ENCODE results near the gene ZSCAN5A.
"Not testable (repeated sequence)": the region's sequence is repeated elsewhere in the genome, so short reads cannot be mapped to it uniquely, and the experiment has no call there.

The ZSCAN5A gene

DNA sequence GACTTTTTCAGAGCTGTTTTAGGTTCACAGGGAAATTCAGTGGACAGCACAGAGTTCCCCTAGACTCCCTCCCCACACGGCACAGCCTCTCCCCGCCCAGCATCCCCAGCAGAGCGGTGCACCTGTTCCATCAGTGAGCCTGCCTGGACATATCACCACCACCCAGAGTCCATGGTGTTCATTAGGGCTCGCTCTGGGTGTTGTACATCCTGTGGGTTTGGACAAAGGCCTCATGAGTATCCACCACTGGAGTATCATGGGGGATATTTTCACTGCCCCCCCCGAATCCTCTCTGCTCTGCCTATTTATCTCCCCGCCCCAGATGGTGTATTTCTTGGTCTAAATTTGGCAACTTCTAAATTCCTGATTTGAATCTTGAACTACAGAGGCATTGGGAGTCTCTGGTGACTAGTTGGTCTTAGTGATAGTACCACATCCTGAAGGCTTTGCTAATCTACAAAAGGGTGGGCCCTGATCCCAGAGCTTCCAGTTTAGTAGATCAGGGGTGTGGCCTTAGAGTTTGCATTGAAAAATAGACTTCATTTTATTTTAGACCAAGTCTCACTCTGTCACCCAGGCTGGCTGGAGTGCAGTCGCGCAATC is 65.8 kb downstream of the ZSCAN5A start:
- not testable (repeated sequence) for H3K4ac ChIP-seq (ENCODE audit: low read length); H3K27me3 ChIP-seq (ENCODE audit: control insufficient read depth in 3 of 3, insufficient read depth in 3 of 3, low read depth in 1 of 3, low read length in 3 of 3); H3K4me1 ChIP-seq (ENCODE audit: control insufficient read depth in 2 of 2, insufficient read depth in 1 of 2, low read depth in 1 of 2, low read length in 2 of 2); H3K27ac ChIP-seq (replicated peaks; ENCODE audit: low read length); H3K18ac ChIP-seq (ENCODE audit: low read length); DNase-seq (ENCODE audit: low spot score); H2AK5ac ChIP-seq (ENCODE audit: low read depth, low read length); H2AFZ ChIP-seq (ENCODE audit: low read length); H3K79me1 ChIP-seq (ENCODE audit: low read depth, low read length); H3K23ac ChIP-seq (ENCODE audit: low read depth, low read length, poor library complexity); H4K91ac ChIP-seq (ENCODE audit: low read depth, low read length, poor library complexity); H2BK120ac ChIP-seq (ENCODE audit: low read depth, low read length); H3K4me3 ChIP-seq (ENCODE audit: low read length in 2 of 2); H3K14ac ChIP-seq (ENCODE audit: low read length); H4K8ac ChIP-seq (ENCODE audit: low read depth, low read length); H2BK5ac ChIP-seq (ENCODE audit: low read length); H2BK12ac ChIP-seq (ENCODE audit: low read length); H3K36me3 ChIP-seq (replicated peaks in 1 of 2; ENCODE audit: control insufficient read depth in 2 of 2, insufficient read depth in 2 of 2, low read length in 2 of 2); H3K4me2 ChIP-seq (ENCODE audit: insufficient read depth, low read length, poor library complexity, severe bottlenecking); H3K9ac ChIP-seq (ENCODE audit: low read depth, low read length, poor library complexity)
- Histone ChIP-seq H2BK15ac (ENCODE audit: low read length) (peak overlapping the region; percentile 4), H3K9me3 (replicated peaks in 1 of 2; ENCODE audit: control insufficient read depth in 2 of 2, insufficient read depth in 1 of 2, low read depth in 1 of 2, low read length in 2 of 2) (peaks cover 2 to 12% of the 10 kb centered on the region in 2 donors)
- WGBS, 2 donors (ENCODE audit: extremely low coverage in 2 of 2, insufficient read length in 2 of 2, insufficient replicate concordance in 1 of 2) = no CpG with 5 or more reads among the region's 8 CpGs

GRCh38 chr19:56245764-56246163 is 68.9 kb downstream of the ZSCAN5A start:
- H3K9ac ChIP-seq (ENCODE audit: low read depth, low read length, poor library complexity); H3K23ac ChIP-seq (ENCODE audit: low read depth, low read length, poor library complexity); H3K4me1 ChIP-seq (ENCODE audit: control insufficient read depth in 2 of 2, insufficient read depth in 1 of 2, low read depth in 1 of 2, low read length in 2 of 2); H2BK120ac ChIP-seq (ENCODE audit: low read depth, low read length); H4K8ac ChIP-seq (ENCODE audit: low read depth, low read length); H3K14ac ChIP-seq (ENCODE audit: low read length); H3K4me2 ChIP-seq (ENCODE audit: insufficient read depth, low read length, poor library complexity, severe bottlenecking); H2BK5ac ChIP-seq (ENCODE audit: low read length); H4K91ac ChIP-seq (ENCODE audit: low read depth, low read length, poor library complexity); H3K4me3 ChIP-seq (ENCODE audit: low read length in 2 of 2); H2AFZ ChIP-seq (ENCODE audit: low read length); H3K27me3 ChIP-seq (ENCODE audit: control insufficient read depth in 3 of 3, insufficient read depth in 3 of 3, low read depth in 1 of 3, low read length in 3 of 3); H2AK5ac ChIP-seq (ENCODE audit: low read depth, low read length); H3K27ac ChIP-seq (replicated peaks; ENCODE audit: low read length); H2BK12ac ChIP-seq (ENCODE audit: low read length); H2BK15ac ChIP-seq (ENCODE audit: low read length); H3K9me3 ChIP-seq (replicated peaks in 1 of 2; ENCODE audit: control insufficient read depth in 2 of 2, insufficient read depth in 1 of 2, low read depth in 1 of 2, low read length in 2 of 2); H3K4ac ChIP-seq (ENCODE audit: low read length); H3K36me3 ChIP-seq (replicated peaks in 1 of 2; ENCODE audit: control insufficient read depth in 2 of 2, insufficient read depth in 2 of 2, low read length in 2 of 2); DNase-seq (ENCODE audit: low spot score); H3K79me1 ChIP-seq (ENCODE audit: low read depth, low read length); H3K18ac ChIP-seq (ENCODE audit: low read length): not testable (repeated sequence)
- WGBS, 2 donors (ENCODE audit: extremely low coverage in 2 of 2, insufficient read length in 2 of 2, insufficient replicate concordance in 1 of 2) = no CpG with 5 or more reads among the region's 4 CpGs

- Histone ChIP-seq H3K4me3 (ENCODE audit: low read length in 2 of 2) (no peak overlapping the region), H3K79me1 (ENCODE audit: low read depth, low read length) (no peaks in the 10 kb centered on the region), H2BK5ac (ENCODE audit: low read length) (no peak overlapping the region), H3K14ac (ENCODE audit: low read length) (no peak overlapping the region), H3K36me3 (replicated peaks in 1 of 2; ENCODE audit: control insufficient read depth in 2 of 2, insufficient read depth in 2 of 2, low read length in 2 of 2) (no peaks in the 10 kb centered on the region), H2BK12ac (ENCODE audit: low read length) (no peak overlapping the region), H4K8ac (ENCODE audit: low read depth, low read length) (no peak overlapping the region), H2BK120ac (ENCODE audit: low read depth, low read length) (no peak overlapping the region), H2AK5ac (ENCODE audit: low read depth, low read length) (no peak overlapping the region), H3K23ac (ENCODE audit: low read depth, low read length, poor library complexity) (no peak overlapping the region), H3K4me2 (ENCODE audit: insufficient read depth, low read length, poor library complexity, severe bottlenecking) (no peak overlapping the region), H3K4me1 (ENCODE audit: control insufficient read depth in 2 of 2, insufficient read depth in 1 of 2, low read depth in 1 of 2, low read length in 2 of 2) (no peaks in the 10 kb centered on the region), H2AFZ (ENCODE audit: low read length) (no peak overlapping the region), H4K91ac (ENCODE audit: low read depth, low read length, poor library complexity) (no peak overlapping the region), H3K18ac (ENCODE audit: low read length) (peak overlapping the region; percentile 27), H3K27me3 (ENCODE audit: control insufficient read depth in 3 of 3, insufficient read depth in 3 of 3, low read depth in 1 of 3, low read length in 3 of 3) (no peaks in the 10 kb centered on the region), H2BK15ac (ENCODE audit: low read length) (no peak overlapping the region), H3K9ac (ENCODE audit: low read depth, low read length, poor library complexity) (no peak overlapping the region), H3K27ac (replicated peaks; ENCODE audit: low read length) (no peak overlapping the region), H3K9me3 (replicated peaks in 1 of 2; ENCODE audit: control insufficient read depth in 2 of 2, insufficient read depth in 1 of 2, low read depth in 1 of 2, low read length in 2 of 2) (no peaks in the 10 kb centered on the region), H3K4ac (ENCODE audit: low read length) (no peak overlapping the region)
- no peak for DNase-seq (ENCODE audit: low spot score)
- no CpG with 5 or more reads among the region's 7 CpGs for WGBS, 2 donors (ENCODE audit: extremely low coverage in 2 of 2, insufficient read length in 2 of 2, insufficient replicate concordance in 1 of 2)
Measured at GRCh38 chr19:56245121-56245740, 69.4 kb downstream of the ZSCAN5A start.

- H3K27me3 ChIP-seq (ENCODE audit: control insufficient read depth in 3 of 3, insufficient read depth in 3 of 3, low read depth in 1 of 3, low read length in 3 of 3) = peaks cover 0 to 2% (median 0%) of the 10 kb centered on the region in 3 experiments
- no peak overlapping the region for H2BK120ac ChIP-seq (ENCODE audit: low read depth, low read length)
- H3K23ac ChIP-seq (ENCODE audit: low read depth, low read length, poor library complexity) = no peak overlapping the region
- H3K9ac ChIP-seq (ENCODE audit: low read depth, low read length, poor library complexity) = no peak overlapping the region
- no peak overlapping the region for H2BK15ac ChIP-seq (ENCODE audit: low read length)
- H2AK5ac ChIP-seq (ENCODE audit: low read depth, low read length) = no peak overlapping the region
- DNase-seq (ENCODE audit: low spot score) = no peak
- H3K4me3 ChIP-seq (ENCODE audit: low read length in 2 of 2) = no peak overlapping the region
- no peak overlapping the region for H2AFZ ChIP-seq (ENCODE audit: low read length)
- no peak overlapping the region for H2BK5ac ChIP-seq (ENCODE audit: low read length)
- peaks cover 0 to 3% of the 10 kb centered on the region in 2 donors for H3K36me3 ChIP-seq (replicated peaks in 1 of 2; ENCODE audit: control insufficient read depth in 2 of 2, insufficient read depth in 2 of 2, low read length in 2 of 2)
- no CpG with 5 or more reads among the region's 9 CpGs for WGBS, 2 donors (ENCODE audit: extremely low coverage in 2 of 2, insufficient read length in 2 of 2, insufficient replicate concordance in 1 of 2)
- H3K79me1 ChIP-seq (ENCODE audit: low read depth, low read length) = no peaks in the 10 kb centered on the region
- H3K18ac ChIP-seq (ENCODE audit: low read length) = no peak overlapping the region
- no peak overlapping the region for H2BK12ac ChIP-seq (ENCODE audit: low read length)
- no peak overlapping the region for H3K27ac ChIP-seq (replicated peaks; ENCODE audit: low read length)
- no peaks in the 10 kb centered on the region for H3K4me1 ChIP-seq (ENCODE audit: control insufficient read depth in 2 of 2, insufficient read depth in 1 of 2, low read depth in 1 of 2, low read length in 2 of 2)
- no peak overlapping the region for H3K4me2 ChIP-seq (ENCODE audit: insufficient read depth, low read length, poor library complexity, severe bottlenecking)
- H4K91ac ChIP-seq (ENCODE audit: low read depth, low read length, poor library complexity) = no peak overlapping the region
- peaks cover 0 to 2% of the 10 kb centered on the region in 2 donors for H3K9me3 ChIP-seq (replicated peaks in 1 of 2; ENCODE audit: control insufficient read depth in 2 of 2, insufficient read depth in 1 of 2, low read depth in 1 of 2, low read length in 2 of 2)
- no peak overlapping the region for H3K14ac ChIP-seq (ENCODE audit: low read length)
- H4K8ac ChIP-seq (ENCODE audit: low read depth, low read length) = no peak overlapping the region
- no peak overlapping the region for H3K4ac ChIP-seq (ENCODE audit: low read length)
Measured at GRCh38 chr19:56223481-56223880, 91.2 kb downstream of the ZSCAN5A start.

Measured in neuronal stem cell (in vitro differentiated cells).